ENCODE results near the gene DISC1. TPM values are rescaled to one million over a fixed set of nuclear protein-coding genes. Genes with fewer than 3 reads are reported as not detected.

Gene DISC1
- total RNA-seq, 1 experiment from 2014 or later, result 1.8 TPM

DNA sequence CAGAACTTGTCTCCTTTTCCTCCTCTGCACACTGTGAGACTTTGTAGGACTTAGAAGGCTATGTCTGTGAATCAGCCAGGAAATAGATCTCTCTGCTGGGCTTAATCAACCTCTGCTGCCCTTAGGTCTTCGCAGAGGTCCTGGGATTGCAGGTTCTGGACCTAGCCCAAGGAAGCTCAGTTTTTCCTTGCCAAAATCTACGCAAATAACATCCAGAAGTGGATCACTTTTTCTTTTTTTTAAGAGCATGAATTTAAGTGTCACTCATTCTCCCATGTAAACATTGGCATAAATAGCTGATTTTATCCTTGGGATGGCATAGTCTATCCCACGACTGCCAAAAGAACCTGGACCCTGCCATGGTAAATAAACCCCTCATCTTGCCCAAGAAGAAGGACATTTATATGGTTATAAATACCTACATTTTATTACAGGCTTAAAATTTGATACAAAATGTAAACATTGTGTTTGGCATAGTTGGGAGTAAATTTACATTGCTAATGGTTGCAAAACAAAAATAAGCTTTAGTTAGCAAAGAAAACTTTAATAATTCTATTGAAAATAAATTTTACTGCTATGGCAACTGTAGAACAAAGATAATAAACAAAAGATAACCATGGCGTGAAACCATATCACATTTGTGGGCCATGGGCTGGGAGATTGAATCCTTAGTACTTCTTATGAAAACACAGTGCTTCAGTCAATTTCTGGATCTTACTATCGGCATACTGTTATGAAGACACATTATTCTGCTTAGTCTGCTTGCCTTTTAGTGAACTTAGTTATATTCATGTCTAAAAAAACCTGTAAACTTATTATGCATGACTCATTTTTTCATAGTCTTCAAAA, 24.5 kb upstream of the DISC1 start:
- intact Hi-C loops (cut with micrococcal nuclease; ENCODE audit: unreplicated experiment), result loop anchor here (5.0 to 10.0 kb wide), 4 partner anchors 180 to 805 kb away; partner anchors contain the start of genes EGLN1 and GNPAT
- H3K9me3 ChIP-seq (ENCODE audit: low read depth, low read length, poor library complexity, severe bottlenecking), result no peaks in the 10 kb centered on the region

DNA sequence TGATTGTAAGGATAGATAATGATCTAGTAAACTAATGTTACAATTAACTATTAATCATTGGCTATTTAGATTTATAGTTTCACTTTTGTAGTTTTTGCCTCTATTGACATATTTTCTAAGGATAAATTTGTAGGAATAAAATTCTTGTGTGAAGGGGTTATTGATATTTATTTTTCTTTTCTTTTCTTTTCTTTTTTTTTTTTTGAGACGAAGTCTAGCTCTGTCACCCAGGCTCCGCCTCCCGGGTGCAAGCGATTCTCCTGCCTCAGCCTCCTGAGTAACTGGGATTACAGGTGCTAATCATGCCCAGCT, 24.0 kb upstream of the DISC1 start:
- Histone ChIP-seq H3K4me1 (ENCODE audit: insufficient read depth, low read length, poor library complexity, severe bottlenecking) (no peaks in the 10 kb centered on the region), H3K27ac (ENCODE audit: low read depth, low read length, poor library complexity, severe bottlenecking) (no peak overlapping the region), H3K27me3 (replicated peaks; ENCODE audit: insufficient read depth, low read depth, low read length, poor library complexity) (no peaks in the 10 kb centered on the region), H3K36me3 (ENCODE audit: insufficient read depth, low read length, poor library complexity, severe bottlenecking) (no peaks in the 10 kb centered on the region), H3K9me3 (ENCODE audit: low read depth, low read length, poor library complexity, severe bottlenecking) (no peaks in the 10 kb centered on the region), H3K4me3 (ENCODE audit: low read depth, low read length, poor library complexity, severe bottlenecking) (no peak overlapping the region)
- no peak for DNase-seq (ENCODE audit: low spot score)
- TF ChIP-seq EZH2 (IDR thresholded peaks at IDR 0.05; ENCODE audit: borderline replicate concordance, low read depth, low read length, poor library complexity, severe bottlenecking), result no peak
- intact Hi-C loops (cut with micrococcal nuclease; ENCODE audit: unreplicated experiment), result loop anchor here (5.0 to 10.0 kb wide), 4 partner anchors 180 to 805 kb away; partner anchors contain the start of genes EGLN1 and GNPAT
- ChIA-PET POLR2A (ENCODE audit: low non-redundant PET) (no interaction called here), CTCF (no interaction called here)
- no TSS peak for BruUV-seq (replicated peaks)

More for the DNA sequence above, 24.5 kb upstream of the DISC1 start:
- H3K4me1 ChIP-seq (ENCODE audit: insufficient read depth, low read length, poor library complexity, severe bottlenecking), result no peaks in the 10 kb centered on the region
- POLR2A ChIA-PET (ENCODE audit: low non-redundant PET), result no interaction called here
- no TSS peak for BruUV-seq (replicated peaks)
- no peaks in the 10 kb centered on the region for H3K27me3 ChIP-seq (replicated peaks; ENCODE audit: insufficient read depth, low read depth, low read length, poor library complexity)
- H3K36me3 ChIP-seq (ENCODE audit: insufficient read depth, low read length, poor library complexity, severe bottlenecking), result no peaks in the 10 kb centered on the region
- no peak overlapping the region for H3K27ac ChIP-seq (ENCODE audit: low read depth, low read length, poor library complexity, severe bottlenecking)
- no peak overlapping the region for H3K4me3 ChIP-seq (ENCODE audit: low read depth, low read length, poor library complexity, severe bottlenecking)
- no peak for DNase-seq (ENCODE audit: low spot score)
- CTCF ChIA-PET, result no interaction called here
- TF ChIP-seq EZH2 (IDR thresholded peaks at IDR 0.05; ENCODE audit: borderline replicate concordance, low read depth, low read length, poor library complexity, severe bottlenecking), result no peak
- TF ChIP-seq, protein P1, sequence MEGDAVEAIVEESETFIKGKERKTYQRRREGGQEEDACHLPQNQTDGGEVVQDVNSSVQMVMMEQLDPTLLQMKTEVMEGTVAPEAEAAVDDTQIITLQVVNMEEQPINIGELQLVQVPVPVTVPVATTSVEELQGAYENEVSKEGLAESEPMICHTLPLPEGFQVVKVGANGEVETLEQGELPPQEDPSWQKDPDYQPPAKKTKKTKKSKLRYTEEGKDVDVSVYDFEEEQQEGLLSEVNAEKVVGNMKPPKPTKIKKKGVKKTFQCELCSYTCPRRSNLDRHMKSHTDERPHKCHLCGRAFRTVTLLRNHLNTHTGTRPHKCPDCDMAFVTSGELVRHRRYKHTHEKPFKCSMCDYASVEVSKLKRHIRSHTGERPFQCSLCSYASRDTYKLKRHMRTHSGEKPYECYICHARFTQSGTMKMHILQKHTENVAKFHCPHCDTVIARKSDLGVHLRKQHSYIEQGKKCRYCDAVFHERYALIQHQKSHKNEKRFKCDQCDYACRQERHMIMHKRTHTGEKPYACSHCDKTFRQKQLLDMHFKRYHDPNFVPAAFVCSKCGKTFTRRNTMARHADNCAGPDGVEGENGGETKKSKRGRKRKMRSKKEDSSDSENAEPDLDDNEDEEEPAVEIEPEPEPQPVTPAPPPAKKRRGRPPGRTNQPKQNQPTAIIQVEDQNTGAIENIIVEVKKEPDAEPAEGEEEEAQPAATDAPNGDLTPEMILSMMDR (conservative IDR thresholded peaks at IDR 0.05; ENCODE audit: low read depth, low read length), result no peak

DNA sequence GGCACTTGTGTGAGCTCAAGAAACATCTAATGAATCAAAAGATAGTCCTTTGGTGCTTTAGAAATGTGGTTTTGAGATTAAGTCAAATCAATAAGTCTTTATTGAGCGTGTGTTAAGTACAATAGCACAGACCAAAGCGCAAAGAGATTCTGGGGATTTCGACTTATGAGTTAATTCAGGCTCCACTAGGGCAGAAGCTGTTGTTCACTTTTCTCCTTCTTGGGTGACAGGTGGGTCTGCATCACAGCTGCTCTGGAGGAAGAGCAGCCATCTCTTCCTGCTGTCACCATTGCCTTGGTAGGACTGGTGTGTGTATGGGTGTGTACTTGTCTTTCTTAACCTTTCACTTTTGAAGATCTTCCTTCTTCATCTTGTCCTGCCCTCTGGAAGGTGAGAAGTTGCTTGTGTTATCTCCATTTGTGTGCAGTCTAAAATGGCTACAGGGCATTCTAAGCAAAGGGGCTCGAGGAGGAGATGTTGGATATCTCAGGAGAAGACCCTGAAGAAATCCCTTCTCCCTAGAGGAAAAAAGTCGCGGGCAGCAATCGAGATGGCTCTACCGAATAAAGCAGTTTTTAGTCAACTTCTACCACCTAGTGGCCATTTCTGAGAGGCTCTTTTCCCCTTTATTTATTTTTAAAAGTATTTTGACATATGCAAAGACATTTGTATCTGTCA, 22.9 kb upstream of the DISC1 start:
- POLR2A ChIA-PET (ENCODE audit: low non-redundant PET), result no interaction called here
- peak; percentile 89 for DNase-seq (ENCODE audit: low spot score)
- peak overlapping the region; percentile 45 for H3K4me3 ChIP-seq (ENCODE audit: low read depth, low read length, poor library complexity, severe bottlenecking)
- no peaks in the 10 kb centered on the region for H3K27me3 ChIP-seq (replicated peaks; ENCODE audit: insufficient read depth, low read depth, low read length, poor library complexity)
- BruUV-seq (replicated peaks), result no TSS peak
- intact Hi-C loops (cut with micrococcal nuclease; ENCODE audit: unreplicated experiment), result loop anchor here (5.0 to 10.0 kb wide), 4 partner anchors 181 to 806 kb away; partner anchors contain the start of genes EGLN1 and GNPAT
- no peaks in the 10 kb centered on the region for H3K4me1 ChIP-seq (ENCODE audit: insufficient read depth, low read length, poor library complexity, severe bottlenecking)
- peak overlapping the region; percentile 1 for H3K27ac ChIP-seq (ENCODE audit: low read depth, low read length, poor library complexity, severe bottlenecking)
- no peak for TF ChIP-seq EZH2 (IDR thresholded peaks at IDR 0.05; ENCODE audit: borderline replicate concordance, low read depth, low read length, poor library complexity, severe bottlenecking)
- TF ChIP-seq, protein P1 (conservative IDR thresholded peaks at IDR 0.05; ENCODE audit: low read depth, low read length), result peak; percentile 82
- H3K9me3 ChIP-seq (ENCODE audit: low read depth, low read length, poor library complexity, severe bottlenecking), result peaks cover 4% of the 10 kb centered on the region
- CTCF ChIA-PET, result interaction anchor here (0.6 to 0.9 kb wide), 3 partner anchors 247 to 279 kb away, joined by 4 to 5 read pairs (median 4); partner anchors contain the start of genes EXOC8 and SPRTN
- no peaks in the 10 kb centered on the region for H3K36me3 ChIP-seq (ENCODE audit: insufficient read depth, low read length, poor library complexity, severe bottlenecking)
